ENCODE measurements around the gene ASZ1.
A peak's percentile ranks its signal among the peaks of the same experiment; 100 is the strongest.

The ASZ1 gene

GRCh38 chr7:117338020-117338419 lies 89.3 kb downstream of the ASZ1 start:
- no peak for DNase-seq (ENCODE audit: low spot score)

- DNase-seq (ENCODE audit: low spot score), result no peak
These were observed 94.1 kb downstream of the ASZ1 start for GRCh38 chr7:117333168-117333567.

DNA sequence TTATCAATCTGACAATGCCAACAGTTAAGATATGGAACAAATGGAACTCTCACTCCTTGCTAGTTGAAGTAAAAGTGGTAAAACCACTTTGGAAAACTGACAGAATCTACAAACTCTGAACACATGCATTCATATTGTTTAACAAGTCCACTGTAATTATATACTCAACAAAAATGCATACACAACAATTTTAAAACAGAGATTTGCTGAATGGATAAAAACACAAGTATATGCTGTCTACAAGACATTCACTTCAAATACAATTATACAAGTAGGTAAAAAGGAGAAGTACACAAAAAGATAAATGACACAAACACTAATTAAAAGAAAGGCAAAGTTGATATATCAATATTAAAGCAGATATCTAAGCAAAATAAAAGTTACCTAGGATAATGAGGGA lies 95.3 kb downstream of the ASZ1 start:
- DNase-seq (ENCODE audit: low spot score), result no peak

DNA sequence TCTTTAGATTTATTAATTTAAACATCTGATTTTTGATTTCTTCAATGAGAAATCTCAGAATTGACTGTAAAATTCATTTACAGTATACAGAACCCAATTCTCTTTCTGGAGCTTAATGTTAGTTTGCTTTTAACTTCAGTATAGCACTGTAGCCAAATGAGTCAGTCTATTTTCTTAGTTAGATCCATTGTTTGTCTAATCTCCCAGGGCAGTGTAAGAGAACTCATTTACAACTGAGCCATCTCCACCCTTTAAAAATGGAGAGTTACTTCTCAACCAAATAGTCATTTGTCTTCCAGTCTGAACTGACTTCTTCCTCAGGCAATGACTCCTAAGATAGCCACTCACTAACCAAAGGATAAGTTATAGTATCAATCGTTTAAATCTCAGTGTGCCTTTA lies 101.5 kb downstream of the ASZ1 start:
- no peak for DNase-seq (ENCODE audit: low spot score)

GRCh38 chr7:117324960-117325359 lies 102.3 kb downstream of the ASZ1 start:
- DNase-seq (ENCODE audit: low spot score), result no peak

DNA sequence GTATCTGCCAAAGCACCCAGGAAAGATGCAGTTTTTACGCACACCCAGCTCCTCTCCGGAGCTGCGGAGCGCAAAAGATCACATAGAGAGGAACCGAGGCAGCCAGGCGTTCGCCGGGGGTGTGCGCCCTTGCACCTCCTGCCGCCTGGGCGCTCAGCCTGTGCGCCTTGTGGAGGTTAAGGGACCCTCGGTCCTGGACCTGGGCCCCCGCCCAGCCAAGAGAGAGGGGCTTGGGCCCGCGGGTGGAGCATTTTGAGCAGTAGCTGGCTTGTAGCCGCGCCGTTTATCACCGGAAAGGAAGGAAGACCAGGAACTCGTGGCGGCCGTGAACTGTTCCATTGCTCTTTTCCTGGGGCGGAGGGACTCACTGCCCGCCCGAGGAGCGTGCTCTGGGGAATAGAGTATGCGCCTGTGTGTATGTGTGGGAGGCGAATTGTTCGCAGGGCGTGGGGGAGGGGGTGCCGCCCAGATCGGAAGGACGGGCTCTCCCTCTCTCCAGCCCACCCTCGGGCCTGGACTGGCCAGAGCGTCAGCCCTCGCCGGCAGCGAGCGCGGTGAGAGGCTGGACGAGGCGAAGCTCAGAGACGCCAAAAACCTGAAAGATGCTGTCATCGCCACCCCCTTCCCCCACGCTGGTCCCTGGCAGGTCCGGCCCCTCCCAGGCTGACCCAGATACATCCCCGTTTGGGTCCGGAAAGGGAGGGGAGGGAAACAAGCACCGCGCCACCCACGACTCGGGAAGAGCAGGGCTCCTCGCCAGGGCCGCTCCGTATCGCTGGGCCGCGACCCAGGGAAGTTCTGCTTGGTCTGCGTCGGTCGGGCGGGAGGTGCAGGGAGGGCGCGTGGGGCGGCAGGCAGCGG lies 103.2 kb downstream of the ASZ1 start:
- peak; percentile 18 for DNase-seq (ENCODE audit: low spot score)

DNA sequence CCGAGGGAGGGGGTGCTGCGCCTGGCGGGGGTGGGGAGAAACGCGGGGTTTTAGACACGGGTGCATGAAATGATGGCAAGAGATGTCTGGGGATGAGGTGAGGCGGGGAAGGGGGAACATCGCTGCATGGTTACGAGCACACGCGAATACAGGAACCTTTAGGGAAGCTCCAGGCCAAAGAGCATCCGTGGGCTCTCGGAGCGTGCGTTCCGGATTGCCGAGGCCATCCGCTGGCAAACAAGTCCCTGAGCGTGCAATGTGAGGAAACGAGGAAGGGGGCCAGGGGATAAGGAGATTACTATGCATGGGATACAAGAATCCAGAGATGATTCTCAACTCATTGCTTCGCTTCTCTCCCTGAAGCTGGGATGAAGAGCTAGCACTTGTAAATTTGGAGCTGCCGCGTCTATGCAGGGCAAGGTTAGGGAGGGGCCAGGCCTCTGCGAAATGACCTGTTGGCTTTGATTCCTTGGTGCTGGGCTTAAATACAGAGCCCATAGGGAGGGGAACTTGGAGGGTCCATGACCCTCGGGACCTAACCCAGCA lies 103.9 kb downstream of the ASZ1 start:
- DNase-seq (ENCODE audit: low spot score), result no peak

- DNase-seq (ENCODE audit: low spot score), result peak; percentile 29
These were observed 104.5 kb downstream of the ASZ1 start, which contains the start of gene WNT2 for GRCh38 chr7:117322741-117323304. Gene WNT2, minus strand, starts transcription at chr7:117323058. Its CDS starts 69 bp downstream, at chr7:117322989.

DNA sequence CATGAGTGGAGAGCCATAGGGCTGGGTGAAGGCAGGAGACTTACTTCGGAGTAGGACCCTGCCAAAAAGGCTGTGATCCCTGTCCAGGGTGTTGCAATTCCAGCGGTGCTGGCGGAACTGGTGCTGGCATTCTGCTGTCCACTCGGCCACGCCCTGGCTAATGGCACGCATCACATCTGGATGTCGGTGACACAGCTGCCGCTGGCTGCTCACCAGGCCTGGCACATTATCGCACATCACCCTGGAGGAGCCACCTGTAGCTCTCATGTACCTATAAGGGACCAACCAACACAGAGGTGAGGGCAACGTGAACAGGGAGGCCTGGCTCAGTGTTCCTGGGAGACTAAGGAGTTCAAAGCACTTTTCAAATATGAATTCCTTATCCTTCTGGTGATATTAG lies 106.8 kb downstream of the ASZ1 start:
- no peak for DNase-seq (ENCODE audit: low spot score)

DNA sequence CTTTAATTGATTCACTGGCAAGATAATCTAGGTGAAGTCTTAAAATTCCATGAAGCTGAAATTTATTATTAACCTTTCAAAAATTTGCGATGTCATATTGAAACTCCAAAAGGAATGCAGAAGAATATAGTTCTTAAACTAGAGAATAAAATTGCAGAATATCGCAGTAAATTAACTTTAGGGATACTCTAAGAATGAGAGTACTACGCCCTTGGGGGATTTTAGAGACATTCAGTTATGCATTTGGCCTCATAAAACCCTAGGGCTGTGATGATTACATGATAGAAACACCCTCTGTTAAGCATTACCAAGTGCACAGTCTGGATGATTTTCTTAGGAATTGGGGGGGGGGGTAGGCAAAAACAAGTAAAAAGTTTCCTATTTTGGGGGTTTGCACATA lies 108.1 kb downstream of the ASZ1 start:
- DNase-seq (ENCODE audit: low spot score), result no peak

DNA sequence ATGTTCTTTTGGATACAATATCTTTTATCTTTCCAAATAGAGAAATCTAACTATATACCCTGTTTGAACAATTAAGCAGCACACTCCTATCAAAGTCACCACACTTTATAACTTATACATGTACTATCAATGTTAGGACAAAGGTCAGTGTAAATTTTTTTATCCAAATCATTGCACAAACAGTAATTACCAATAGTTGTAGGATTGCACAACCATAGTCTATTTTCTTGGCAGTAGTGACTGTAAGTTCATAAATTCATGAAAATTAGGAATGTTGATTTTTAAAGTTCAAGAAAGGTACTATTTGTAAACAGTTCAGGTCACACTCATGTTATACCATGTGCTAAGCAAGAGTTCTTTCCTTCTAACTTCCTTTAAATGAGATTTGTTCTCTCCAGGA lies 113.7 kb downstream of the ASZ1 start:
- no peak for DNase-seq (ENCODE audit: low spot score)
